Measurements from ENCODE around the gene CACNB4.

- TF ChIP-seq EP300 (IDR thresholded peaks at IDR 0.05): no peak
- peak in 1 of 2 experiments; percentile 19; a peak in 1 of 4 replicates for TF ChIP-seq CEBPB (IDR thresholded peaks at IDR 0.05)
- no peak for TF ChIP-seq CTCF (IDR thresholded peaks at IDR 0.05)
- no peak for TF ChIP-seq POLR2A (IDR thresholded peaks at IDR 0.05; ENCODE audit: low read length)
- no peak for TF ChIP-seq ESRRA (IDR thresholded peaks at IDR 0.05; ENCODE audit: borderline replicate concordance, low read length)
- TF ChIP-seq TP53 (CRISPR knock-in tag; IDR thresholded peaks at IDR 0.05): no peak
- no peak for TF ChIP-seq CBX2 (IDR thresholded peaks at IDR 0.05; ENCODE audit: borderline replicate concordance, low read depth)
- TF ChIP-seq RARB (CRISPR knock-in tag; IDR thresholded peaks at IDR 0.05): no peak
- no peak for TF ChIP-seq REST (IDR thresholded peaks at IDR 0.05)
- TF ChIP-seq FOSL2 (IDR thresholded peaks at IDR 0.05): no peak
- TF ChIP-seq FOSL2 (CRISPR knock-in tag; IDR thresholded peaks at IDR 0.05): no peak
- TF ChIP-seq MYC (IDR thresholded peaks at IDR 0.05; ENCODE audit: borderline replicate concordance, low read length): no peak
- no peak for TF ChIP-seq ATOH8 (CRISPR knock-in tag; IDR thresholded peaks at IDR 0.05; ENCODE audit: low read depth)
- TF ChIP-seq ZNF302 (CRISPR knock-in tag; IDR thresholded peaks at IDR 0.05): no peak
- no peak for TF ChIP-seq CBX8 (IDR thresholded peaks at IDR 0.05)
Observed at GRCh38 chr2:152067823-152068222, 31.0 kb downstream of the CACNB4 start.
